Measurements from ENCODE around the gene SLC22A31.

Gene SLC22A31

DNA sequence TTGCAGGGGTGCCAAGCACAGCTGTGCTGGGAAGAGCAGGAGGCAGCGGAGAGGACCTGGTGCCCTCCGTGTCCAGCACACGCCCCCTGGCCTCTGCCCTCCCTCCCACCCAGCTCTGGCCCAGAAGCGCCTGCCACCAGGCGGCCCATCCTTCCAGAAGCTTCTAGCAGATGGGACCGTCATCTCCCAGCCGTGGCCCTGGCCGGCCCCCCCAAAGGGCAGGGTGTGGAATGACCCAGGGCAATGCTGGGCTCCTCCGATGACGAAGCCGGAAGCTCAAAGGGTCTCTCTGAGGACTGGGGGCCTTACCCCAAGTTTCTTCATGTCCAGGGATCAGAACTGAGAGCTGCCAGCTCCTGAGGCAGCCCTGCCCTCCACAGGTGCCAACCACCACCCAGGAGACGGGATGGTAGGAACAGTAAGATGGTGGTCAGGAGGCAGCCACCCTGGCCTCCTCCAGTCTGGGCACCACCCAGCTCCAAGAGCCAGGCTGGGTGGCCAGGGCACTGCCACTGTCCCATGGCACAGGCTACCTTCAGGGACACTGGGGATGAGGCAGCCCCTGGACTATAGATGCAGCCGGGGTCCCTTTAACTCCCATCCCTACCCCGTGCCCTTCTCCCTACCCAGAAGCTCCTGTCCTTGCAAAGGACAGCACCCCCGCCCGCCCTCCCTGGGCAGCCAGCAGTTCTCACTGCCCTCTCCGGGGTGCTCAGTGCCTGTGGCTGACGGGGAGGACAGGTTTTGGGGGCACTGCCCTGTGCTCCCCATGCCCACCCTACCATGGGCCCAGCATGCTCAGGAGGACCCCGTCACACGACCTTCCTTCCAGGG lies 35.3 kb downstream of the SLC22A31 start:
- no peak for DNase-seq

GRCh38 chr16:89164436-89164835 lies 35.9 kb downstream of the SLC22A31 start:
- no peak for DNase-seq

- no peak for DNase-seq
These were observed 37.0 kb downstream of the SLC22A31 start for GRCh38 chr16:89163297-89163696.

- no peak for DNase-seq
These were observed 38.3 kb downstream of the SLC22A31 start for GRCh38 chr16:89161763-89162713.

DNA sequence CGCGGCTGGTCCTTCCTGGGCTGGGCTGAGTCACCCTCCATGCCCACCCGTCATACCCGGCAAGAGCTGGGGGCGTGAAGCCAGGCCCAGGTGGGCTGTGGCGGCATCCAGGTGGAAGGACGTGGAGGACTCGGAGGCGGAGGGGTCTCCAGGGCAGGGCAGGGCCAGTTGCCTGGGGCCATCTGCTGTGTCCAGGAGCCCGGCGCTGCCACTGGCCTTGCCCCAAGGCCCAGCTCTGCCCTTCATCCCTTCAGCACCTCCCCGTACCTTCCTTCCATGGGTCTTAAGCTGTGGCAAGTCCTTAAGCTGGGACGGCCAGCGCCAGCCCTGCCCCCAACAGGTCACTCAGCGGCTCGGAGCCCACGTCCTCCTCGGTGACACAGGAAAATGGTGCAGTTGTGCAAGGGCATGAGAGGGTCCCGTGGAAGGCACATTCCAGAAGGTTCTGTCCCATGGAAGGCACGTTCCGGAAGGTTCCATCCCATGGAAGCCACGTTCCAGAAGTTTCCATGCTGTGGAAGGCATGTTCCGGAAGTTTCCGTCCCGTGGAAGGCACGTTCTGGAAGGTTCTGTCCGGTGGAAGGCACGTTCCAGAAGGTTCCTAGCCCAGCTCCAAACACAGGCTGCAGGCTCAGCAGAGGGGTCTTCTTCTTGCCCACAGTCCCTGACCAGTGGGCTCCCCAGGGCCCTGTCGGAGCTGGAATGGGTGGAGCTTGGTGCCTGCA lies 39.2 kb downstream of the SLC22A31 start:
- DNase-seq: no peak

DNA sequence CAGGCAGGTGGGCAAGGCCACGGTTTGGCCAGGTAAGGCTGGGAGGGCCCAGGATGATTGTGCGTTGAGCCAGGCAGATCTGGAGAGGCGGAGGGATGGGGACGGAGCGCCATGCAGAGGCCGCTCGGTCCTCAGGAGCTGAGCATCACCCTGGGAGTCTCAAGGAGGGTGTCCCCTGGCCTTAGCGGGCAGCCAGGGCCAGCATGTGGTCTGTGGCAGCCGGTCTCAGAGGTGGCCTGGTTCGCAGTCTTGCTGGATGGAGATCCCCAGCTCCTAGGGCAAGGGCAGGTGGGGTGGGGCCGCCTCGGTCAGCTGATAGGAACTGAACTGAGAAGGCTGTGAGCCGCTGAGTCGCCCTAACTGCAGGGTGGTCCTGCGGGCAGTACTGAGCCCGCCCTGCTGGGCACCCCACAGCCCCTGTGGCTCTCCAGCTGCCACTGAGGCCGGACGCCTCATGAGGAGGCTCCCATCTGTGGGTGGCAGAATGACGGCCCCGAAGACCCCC lies 40.4 kb downstream of the SLC22A31 start:
- no peak for DNase-seq

- no peak for DNase-seq
These were observed 41.1 kb downstream of the SLC22A31 start for GRCh38 chr16:89159066-89159849.

DNA sequence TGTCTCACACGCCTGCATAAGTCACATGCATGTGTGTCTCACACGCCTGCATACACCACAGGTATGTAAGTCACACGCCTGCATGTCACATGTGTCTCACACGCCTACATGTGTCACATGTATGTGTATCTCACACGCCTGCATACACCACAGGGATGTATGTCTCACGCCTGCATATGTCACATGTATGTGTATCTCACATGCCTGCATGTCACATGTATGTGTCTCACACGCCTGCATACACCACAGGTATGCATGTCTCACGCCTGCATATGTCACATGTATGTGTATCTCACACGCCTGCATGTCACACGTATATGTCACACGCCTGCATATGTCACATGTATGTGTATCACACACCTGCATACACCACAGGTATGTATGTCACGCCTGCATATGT lies 42.6 kb downstream of the SLC22A31 start:
- no peak for DNase-seq

- DNase-seq: no peak
These were observed 43.3 kb downstream of the SLC22A31 start for GRCh38 chr16:89156740-89157645.

- no peak for DNase-seq
These were observed 44.2 kb downstream of the SLC22A31 start for GRCh38 chr16:89155851-89156739.

DNA sequence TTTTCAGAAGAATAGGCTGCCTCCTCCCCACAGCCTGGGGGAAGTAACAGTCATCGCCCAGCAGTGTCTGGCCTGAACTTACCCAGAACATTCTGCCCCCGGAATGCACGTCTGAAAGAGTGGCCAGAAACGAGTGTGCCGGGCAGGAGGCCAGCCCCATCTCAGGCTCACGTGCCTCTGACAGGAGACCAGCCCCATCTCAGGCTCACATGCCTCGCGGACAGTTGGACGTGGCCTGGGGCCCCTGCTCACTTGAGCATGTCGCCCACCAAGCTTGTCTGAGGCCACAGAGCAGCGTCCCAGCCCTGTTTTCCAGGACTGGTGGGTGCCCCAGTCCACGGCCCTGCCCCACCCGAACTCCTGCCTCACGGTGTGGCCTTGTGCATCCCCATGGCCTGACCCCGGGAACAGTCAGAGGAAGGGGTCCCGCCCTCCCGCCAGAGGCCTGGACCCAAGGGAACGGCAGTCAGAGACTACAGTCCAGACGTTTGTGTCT lies 45.1 kb downstream of the SLC22A31 start:
- DNase-seq: no peak

DNA sequence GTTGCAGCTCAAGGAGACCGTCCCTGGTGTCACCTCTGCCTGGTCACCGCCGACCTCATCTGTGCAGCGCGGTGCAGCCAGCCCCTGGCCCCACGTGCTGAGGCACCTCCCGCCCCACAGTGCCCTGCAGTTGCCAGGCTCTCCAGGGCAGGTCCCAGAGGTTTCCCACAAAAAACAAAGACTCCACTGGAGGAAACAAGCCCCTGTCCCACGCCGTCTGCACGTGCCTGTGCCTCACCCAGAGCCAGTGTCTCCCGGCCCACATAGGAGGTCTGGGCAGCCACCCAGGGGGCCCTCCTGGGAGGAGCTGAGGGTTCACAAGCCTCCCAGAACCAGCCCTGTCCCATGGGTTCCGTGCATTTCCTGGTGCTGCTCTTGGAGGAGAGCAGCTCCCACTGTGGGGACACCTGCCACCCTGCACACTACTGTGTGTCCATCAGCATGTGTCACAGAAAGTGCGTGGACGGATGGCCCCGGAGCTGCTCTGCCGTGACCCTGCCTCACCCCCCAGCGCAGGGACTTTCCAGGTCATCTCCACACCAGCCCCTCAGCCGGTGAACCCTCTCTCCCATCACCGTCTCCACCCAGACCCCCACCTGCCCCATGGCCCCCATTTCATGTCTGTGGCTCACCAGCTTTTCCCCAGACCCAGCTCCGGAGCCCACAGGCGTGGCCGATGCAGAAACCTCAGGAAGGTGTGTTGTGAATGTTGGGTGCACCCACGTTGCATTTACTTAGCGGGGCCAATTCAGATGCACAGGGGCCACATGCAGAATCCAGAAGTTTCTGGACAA lies 45.8 kb downstream of the SLC22A31 start:
- DNase-seq: no peak

GRCh38 chr16:89153848-89154271 lies 46.5 kb downstream of the SLC22A31 start:
- no peak for DNase-seq

- no peak for DNase-seq
These were observed 47.3 kb downstream of the SLC22A31 start for GRCh38 chr16:89152831-89153700.

DNA sequence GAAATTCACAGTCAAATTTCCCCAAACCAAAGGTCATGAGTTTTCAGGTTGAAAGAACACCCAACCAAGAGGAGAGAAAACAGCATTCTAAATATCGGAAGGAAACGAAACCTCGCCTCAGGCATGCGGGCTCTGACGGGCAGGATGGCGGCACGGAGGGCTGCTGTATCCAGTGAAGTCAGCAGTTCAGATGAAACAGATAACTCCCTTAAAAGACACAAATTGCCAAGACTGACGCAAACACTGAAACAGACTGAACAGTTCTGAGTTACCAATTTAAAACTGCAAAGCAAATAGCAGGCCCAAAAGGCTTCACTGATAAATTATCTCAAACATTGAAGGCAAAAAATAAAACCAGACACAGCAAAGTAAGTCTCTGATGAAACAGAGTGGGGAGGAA lies 49.4 kb downstream of the SLC22A31 start:
- no peak for DNase-seq

DNA sequence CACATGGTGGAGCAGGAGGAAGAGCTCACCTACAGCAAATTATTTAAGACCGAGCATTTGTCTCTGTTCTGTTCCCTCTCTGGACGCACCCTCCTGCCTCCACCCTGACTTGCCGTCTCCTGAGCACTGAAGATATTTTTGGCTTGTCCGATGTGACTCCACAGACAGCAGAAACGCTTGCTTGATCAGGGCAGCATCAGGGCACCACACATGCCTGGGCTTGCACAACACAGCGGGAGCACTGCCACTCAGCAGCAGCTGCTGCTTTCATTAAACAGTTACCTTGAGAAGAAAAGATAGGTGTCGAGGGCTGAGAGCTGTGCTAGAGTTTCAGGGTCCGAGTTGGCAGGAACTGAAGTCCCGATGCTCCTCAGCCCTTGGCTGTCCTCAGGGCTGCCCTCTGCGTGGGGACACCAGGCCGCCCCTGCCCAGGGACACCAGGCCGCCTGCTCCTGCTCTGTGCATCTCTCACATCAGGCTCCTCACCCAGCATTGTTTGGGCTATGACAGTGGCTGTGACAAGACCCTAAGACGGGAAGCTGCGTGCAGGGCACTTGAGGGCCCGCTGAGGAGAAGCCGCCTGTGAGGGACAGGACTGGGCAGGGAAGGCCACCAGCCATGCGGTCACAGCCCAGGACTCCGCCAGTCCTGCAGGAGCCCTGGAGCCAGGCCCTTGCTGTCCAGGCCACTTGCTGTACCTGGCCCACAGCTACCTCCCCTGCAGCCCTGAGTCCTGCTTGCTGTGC lies 50.1 kb downstream of the SLC22A31 start:
- no peak for DNase-seq

DNA sequence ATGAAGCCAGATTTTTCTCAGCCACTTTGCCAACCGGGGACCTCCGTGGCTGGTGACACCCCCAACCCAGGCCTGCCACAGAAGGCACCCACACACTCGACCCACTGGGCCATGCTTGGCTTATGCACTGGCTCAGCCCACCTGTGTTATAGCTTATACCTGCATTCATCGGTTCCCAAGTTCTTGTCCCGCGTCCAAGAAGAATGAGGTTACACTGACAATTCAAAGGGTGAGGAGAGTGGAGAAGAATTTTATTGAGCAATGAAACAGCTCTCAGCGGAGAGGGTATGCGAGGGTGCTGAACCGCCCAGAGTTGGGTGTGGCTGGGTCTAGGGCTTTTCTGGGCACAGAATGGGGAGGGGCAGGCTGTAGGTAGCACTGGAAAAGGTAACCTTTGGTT lies 51.0 kb downstream of the SLC22A31 start:
- DNase-seq: no peak
